ENCODE data around the gene TAF11.
"Not testable (repeated sequence)": the region's sequence is repeated elsewhere in the genome, so short reads cannot be mapped to it uniquely, and the experiment has no call there.

The TAF11 gene

GRCh38 chr6:34901930-34902329, 14.1 kb upstream of the TAF11 start:
- DNase-seq: no peak

- DNase-seq: no peak
Measured at GRCh38 chr6:34900321-34901031, 12.6 kb upstream of the TAF11 start.

DNA sequence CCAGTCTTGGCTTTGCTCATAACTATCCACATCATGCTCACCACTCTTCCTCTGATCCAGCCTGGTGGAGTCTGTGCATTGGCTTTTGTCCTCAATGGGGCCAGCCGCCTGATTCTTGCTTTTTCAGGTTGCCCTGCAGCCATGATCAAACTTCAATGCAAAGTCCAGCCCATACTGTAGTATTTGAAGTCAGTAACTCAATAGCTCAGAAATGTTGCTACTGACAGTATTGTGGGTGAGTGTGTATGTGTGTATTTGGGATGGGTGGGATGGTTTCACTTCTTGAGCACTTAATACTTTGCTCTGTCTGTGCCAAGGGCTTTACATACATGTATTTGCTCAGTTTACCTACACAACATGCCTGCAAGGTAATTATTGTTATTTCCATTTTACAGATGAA, 11.9 kb upstream of the TAF11 start:
- DNase-seq: not testable (repeated sequence)

- DNase-seq: no peak
Measured at GRCh38 chr6:34897716-34898115, 9.9 kb upstream of the TAF11 start.

DNA sequence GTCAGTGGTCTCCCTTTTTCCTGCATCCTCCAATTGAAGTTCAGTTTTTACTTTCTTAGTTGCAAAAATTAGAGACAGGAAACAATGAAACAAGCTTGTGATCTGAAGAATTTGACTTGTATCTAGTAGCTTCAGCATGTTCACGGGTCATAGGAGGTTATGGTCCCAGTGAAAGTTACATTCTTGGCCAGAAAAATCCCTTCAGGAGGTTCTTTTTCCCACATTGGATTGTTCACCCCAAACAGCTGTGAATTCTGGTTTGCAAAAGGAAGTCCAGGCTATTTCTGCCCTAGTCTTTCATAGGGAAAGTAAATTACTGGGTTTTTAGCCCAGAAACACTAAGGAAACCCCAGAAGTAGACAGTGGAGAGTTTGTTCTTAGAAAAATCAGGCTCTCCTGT, 9.3 kb upstream of the TAF11 start:
- DNase-seq: no peak

GRCh38 chr6:34894693-34895092, 6.9 kb upstream of the TAF11 start:
- DNase-seq: no peak

GRCh38 chr6:34891296-34891695, 3.5 kb upstream of the TAF11 start:
- no peak for DNase-seq

DNA sequence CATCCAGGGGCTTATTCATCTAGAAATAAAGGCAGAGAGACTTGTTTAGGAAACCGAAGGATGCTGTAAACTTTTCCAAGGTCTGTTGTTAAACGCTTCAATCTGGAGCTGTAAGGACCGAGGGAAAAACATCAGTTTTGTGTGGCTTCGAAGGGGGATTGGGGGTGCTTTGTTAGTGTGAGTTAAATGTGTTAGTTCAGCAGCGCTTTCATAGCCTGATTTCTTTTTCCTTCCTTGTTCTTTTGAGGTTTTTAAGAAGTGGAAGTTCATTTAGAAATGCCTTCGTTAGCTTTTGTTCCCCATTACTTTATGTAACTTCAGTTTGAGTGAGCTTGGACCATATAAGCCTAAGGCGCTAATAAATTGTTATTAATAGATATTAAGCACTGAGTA, 2.7 kb upstream of the TAF11 start:
- DNase-seq: no peak

DNA sequence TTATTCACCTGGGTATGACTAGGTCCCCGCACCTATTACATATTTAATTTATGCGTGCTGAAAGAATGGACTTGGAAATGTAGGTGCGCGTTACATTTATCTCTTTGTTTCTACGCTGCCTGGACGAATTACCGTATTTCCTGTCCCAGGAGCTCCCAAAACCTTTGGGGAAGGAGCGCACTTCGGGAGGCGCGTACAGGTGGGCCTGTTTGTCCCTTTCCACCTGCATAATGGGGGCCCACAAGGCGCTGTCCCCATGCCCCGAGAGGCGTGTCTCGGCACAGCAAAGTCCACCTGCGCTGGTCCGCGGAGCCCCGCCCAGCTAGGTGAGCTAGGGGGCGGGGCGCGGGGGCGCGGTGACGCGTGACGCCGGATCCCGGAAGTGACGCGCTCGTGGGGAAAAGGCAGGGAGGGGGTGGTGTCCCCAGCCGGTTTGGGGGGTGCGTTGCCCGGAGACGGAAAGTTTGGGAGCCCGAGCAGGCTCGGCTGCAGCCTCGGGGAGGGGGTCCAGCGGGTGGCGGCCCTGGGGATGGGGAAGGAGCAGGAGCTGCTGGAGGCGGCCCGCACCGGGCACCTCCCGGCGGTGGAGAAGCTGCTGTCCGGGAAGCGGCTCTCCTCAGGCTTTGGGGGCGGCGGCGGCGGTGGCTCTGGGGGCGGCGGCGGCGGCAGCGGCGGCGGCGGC, 1.2 kb upstream of the TAF11 start, which contains the start of gene ANKS1A:
Gene ANKS1A (plus strand): TSS at position 382 of the 682 bp plus-strand sequence. CDS start 148 bp downstream, at position 530.
- DNase-seq: peak; percentile 92

DNA sequence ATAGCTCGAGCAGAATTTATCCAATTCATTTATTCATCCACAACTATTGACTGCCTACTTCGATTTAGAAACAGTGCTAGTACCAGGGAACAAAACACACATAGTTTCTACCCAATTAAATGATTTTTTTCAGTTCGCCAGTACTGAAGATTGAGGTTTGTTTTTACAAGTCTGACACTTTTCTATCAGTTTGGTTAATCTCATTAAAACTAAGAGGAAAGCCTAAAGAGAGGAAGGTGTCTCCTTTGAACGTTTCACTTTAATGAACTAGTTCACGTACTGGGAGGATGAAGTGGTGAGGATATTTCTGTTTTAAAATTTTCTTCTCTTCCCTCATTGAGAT, 643 bp upstream of the TAF11 start:
- no peak for DNase-seq

DNA sequence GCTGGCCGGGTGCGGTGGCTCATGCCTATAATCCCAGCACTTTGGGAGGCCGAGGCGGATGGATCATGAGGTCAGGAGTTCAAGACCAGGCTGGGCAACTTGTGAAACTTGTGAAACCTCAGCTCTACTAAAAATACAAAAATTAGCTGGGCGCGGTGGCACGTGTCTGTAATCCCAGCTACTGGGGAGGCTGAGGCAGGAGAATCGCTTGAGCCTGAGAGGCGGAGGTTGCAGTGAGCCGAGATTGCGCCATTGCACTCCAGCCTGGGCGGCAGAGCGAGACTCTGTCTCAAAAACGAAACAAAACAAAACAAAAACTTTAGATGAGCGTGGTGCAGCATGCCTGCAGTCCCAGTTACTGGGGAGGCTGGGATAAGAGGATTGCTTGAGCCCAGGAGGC, 2.0 kb downstream of the TAF11 start:
- not testable (repeated sequence) for DNase-seq

GRCh38 chr6:34884996-34885395, 2.8 kb downstream of the TAF11 start:
- DNase-seq: no peak

DNA sequence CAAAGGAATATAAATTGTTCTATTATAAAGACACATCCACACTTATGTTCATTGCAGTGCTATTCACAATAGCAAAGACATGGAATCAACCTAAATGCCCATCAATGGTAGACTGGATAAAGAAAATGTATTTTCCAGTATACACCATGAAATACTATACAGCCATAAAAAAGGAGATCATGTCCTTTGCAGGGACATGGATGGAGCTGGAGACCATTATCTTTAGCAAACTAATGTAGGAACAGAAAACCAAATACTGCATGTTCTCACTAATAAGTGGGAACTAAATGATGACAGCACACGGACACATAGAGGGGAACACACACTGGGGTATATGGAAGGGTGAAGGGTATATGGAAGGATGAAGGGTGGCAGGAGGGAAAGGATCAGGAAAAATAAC, 3.8 kb downstream of the TAF11 start:
- DNase-seq: not testable (repeated sequence)

GRCh38 chr6:34877869-34878485, 9.9 kb downstream of the TAF11 start:
- DNase-seq: no peak

DNA sequence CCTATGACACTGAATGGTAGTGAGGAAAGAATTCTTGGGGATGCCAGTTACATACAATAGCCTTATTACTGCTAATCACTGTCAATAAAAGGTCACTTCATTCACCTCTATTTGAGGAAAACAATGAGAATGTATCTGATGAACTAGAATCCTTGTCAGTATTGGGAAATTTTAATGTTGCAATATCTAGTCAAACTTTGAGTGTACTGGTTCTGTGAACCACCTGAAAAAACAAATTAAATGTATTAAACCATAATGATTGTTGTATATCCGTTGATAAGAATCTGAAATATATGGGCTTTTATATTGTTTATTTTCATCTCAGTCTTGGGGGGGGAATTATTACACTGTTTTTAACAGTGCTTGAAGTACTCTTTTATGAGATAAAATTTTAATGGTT, 10.6 kb downstream of the TAF11 start:
- DNase-seq: no peak

- no peak for DNase-seq
Measured at GRCh38 chr6:34876472-34876871, 11.4 kb downstream of the TAF11 start.

DNA sequence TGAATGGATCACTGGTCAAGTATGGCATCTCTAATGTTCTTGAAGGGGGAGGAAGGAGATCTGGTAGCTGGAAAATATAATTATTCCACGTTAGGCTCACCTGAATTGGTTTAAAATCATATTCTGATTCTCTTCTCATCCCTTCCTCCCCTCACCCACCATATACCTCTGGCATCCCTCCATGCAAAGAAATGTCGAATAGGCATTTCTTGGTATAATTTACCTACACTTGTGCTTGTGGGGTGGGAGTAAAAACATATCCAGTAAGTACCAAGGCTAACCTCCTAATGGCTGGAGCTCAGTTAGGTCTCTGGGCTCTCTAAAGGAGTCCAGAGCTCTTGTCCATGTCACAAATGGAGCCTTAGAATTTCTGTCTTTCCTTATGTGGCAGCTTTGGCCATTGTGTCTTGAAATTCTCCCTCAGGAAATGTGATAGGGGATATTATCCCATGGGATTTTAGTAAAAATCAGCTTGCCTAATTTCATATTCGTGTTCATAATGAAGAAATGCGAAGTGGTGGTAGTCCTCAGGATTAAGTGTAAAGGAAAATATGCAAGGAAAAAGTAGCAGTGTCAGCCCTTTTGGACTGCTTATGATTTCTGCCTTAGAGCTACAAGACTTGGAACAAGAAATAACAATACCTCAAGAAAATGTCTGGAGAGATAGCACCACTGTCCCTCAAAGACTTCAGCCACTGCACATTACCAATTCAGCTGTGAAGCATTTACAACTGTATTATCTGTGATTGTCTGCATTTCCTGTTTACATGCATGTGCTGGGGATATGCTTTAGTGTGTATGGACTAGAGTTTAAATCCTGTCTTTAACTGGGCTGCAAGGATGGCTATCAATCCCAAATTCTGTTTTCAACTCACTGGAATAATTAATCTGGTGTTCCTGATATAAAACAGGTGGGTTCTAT, 12.3 kb downstream of the TAF11 start:
- no peak for DNase-seq

DNA sequence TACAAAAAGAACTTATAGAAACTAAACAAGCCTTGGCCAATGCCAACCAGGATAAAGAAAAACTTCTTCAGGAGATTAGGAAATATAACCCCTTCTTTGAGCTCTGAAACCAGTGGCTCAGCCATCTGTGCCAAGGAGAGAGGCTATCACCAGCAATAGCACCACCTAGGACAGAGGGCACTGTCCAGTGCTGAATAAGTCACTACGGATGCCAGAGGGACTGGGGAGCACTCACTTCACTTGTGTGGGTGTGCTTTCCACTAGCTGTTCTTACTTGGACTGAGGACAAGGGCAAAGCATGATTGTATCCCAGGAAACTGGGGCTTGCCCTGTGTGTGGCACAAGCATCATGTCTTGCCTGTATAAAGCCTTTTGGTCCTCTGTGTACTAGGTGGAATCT, 15.5 kb downstream of the TAF11 start:
- no peak for DNase-seq

DNA sequence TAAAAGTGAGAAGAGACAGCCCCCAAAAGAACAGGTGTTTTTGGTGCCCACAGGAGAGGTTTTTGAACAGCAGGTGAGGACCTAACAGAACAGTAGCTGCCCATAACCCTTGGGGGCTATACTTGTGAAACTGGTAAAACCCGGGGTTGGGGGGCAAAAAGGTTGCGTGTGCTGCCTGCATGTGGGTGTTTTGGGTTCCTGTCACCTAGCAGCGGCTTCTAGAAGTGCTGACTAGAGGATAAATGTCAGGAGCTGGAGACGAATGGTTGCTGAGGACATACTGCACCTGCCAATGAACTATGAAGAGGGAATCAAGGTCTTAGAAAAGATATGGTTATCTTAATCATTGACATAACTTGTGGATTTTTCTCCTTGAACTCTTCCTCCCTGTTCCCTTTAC, 16.0 kb downstream of the TAF11 start:
- no peak for DNase-seq

DNA sequence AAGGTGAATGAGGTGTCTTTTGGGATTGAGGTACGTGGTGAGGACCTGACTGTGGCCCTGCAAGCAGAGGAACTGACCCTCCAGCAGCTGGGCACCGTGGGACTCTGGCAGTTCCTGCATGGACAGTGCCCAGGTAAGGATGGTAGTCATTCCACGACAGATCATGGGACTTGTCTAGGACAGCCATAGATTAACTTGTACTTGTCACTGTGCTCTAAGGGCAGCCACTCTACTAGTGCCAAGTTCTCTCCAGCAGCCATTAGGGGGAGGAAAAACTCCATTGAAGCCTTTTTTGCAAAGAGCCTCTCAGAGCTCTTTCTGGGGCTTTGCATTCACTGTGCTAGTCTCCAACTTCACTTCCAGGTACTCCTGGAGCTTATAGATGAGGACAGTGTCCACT, 20.4 kb downstream of the TAF11 start:
- no peak for DNase-seq

GRCh38 chr6:34866509-34866908, 21.3 kb downstream of the TAF11 start:
- DNase-seq: no peak

DNA sequence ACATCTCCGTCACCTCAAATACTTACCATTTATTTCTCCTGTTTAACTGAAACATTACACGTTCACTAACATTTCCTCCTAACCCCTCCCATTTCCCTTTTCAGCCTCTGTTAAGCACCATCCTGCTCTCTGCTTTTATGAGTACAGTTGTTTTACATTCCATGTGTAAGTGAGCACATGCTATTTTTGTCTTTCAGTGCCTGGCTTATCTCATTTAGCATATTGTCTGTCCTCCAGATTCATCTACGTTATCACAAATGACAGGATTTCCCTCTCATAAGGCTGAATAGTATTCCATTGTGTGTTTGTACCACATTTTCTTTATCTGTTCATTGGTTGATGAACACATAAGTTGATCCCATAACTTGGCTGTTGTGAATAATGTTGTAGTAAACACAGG, 22.7 kb downstream of the TAF11 start:
- DNase-seq: no peak

DNA sequence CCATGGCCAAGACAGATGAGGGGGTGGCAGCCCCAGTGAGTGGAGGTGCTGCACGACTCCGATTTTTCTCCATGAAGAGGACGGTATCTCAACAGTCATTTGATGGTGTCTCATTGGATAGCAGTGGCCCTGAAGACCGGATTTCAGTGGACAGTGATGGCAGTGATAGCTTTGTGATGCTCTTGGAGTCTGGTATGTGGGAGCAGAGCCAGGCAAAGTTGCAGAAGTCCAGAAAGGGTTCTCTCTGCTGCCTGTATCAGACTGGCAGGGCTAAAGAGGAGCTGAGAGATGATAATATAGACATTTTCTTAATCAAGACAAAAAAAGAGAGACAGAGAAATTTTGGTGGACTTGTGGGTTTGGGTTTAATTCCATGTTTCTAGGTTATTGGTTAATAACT, 23.8 kb downstream of the TAF11 start:
- no peak for DNase-seq
